ENCODE data around the gene BAZ1B.
"Not testable (repeated sequence)": the region's sequence is repeated elsewhere in the genome, so short reads cannot be mapped to it uniquely, and the experiment has no call there.

Gene BAZ1B

GRCh38 chr7:73509463-73509862, 12.6 kb downstream of the BAZ1B start:
- H3K4me3 ChIP-seq (replicated peaks; ENCODE audit: low read depth, low read length): no peak overlapping the region
- TF ChIP-seq CTCF (IDR thresholded peaks at IDR 0.05; ENCODE audit: low read depth, low read length, missing control alignments): no peak
- no peak for DNase-seq (ENCODE audit: extremely low read depth, low read depth)

DNA sequence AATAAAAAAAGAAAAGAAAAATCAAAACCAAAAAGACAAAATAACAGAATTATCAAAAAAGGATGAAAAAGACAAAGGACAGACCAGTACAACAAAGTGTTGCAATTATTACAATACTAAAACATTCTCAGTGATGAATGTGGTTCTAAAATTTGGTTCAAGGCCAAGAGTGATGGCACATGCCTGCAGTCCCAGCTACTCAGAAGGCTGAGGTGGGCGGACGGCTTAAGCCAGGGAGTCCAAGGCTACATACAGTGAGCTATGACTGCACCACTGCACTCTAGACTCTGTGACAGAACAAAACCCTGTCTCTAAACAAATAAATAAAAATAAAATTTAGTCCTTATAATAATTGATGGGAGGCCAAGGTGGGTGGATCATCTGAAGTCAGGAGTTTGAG, 14.5 kb downstream of the BAZ1B start:
- no peak for TF ChIP-seq CTCF (IDR thresholded peaks at IDR 0.05; ENCODE audit: low read depth, low read length, missing control alignments)
- no peak overlapping the region for H3K4me3 ChIP-seq (replicated peaks; ENCODE audit: low read depth, low read length)
- DNase-seq (ENCODE audit: extremely low read depth, low read depth): no peak

DNA sequence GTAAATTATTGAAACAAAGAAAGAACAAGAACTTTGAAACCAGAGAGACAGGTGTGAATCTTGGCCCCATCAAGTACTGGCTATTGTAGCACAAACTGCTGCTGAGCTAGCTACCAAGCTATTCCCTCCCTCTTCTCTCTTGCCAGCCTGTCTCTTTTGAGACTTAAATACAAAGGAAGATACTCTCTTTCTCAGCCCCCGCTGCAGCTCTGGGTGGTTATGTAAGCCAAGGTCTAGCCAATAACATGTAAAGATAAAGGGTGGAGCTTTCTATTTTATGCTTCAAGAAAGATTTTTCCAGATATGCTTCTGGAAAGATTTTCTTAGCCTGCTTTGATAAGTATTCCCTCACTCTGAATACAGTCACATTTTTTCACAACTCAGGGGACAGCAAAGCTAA, 17.2 kb downstream of the BAZ1B start:
- TF ChIP-seq CTCF (IDR thresholded peaks at IDR 0.05; ENCODE audit: low read depth, low read length, missing control alignments): no peak
- DNase-seq (ENCODE audit: extremely low read depth, low read depth): no peak
- H3K4me3 ChIP-seq (replicated peaks; ENCODE audit: low read depth, low read length): no peak overlapping the region

DNA sequence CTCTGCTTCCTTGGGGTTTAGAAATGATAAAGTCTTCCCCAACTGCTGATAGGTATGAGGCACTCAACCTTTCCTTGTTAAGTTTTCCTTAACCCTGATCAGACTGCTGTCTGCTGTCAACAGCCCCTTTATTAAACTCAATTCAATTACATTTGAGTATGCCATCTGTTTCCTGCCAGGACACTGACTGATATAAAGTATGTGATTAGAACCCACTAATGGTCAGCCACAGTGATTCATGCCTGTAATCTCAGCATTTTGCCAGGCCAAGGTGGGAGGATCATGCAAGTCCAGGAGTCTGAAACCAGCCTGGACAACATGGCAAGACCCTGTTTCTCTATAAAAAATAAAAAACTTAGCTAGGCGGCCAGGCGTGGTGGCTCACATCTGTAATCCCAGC, 18.1 kb downstream of the BAZ1B start:
- H3K4me3 ChIP-seq (replicated peaks; ENCODE audit: low read depth, low read length): no peak overlapping the region
- no peak for DNase-seq (ENCODE audit: extremely low read depth, low read depth)
- TF ChIP-seq CTCF (IDR thresholded peaks at IDR 0.05; ENCODE audit: low read depth, low read length, missing control alignments): no peak

GRCh38 chr7:73503229-73503628, 18.9 kb downstream of the BAZ1B start:
- TF ChIP-seq CTCF (IDR thresholded peaks at IDR 0.05; ENCODE audit: low read depth, low read length, missing control alignments): no peak
- H3K4me3 ChIP-seq (replicated peaks; ENCODE audit: low read depth, low read length): no peak overlapping the region
- DNase-seq (ENCODE audit: extremely low read depth, low read depth): no peak

GRCh38 chr7:73496626-73497025, 25.5 kb downstream of the BAZ1B start:
- H3K4me3 ChIP-seq (replicated peaks; ENCODE audit: low read depth, low read length): no peak overlapping the region
- no peak for DNase-seq (ENCODE audit: extremely low read depth, low read depth)
- no peak for TF ChIP-seq CTCF (IDR thresholded peaks at IDR 0.05; ENCODE audit: low read depth, low read length, missing control alignments)

GRCh38 chr7:73495507-73495906, 26.6 kb downstream of the BAZ1B start:
- not testable (repeated sequence) for H3K4me3 ChIP-seq (replicated peaks; ENCODE audit: low read depth, low read length); DNase-seq (ENCODE audit: extremely low read depth, low read depth)

Data from HFF-Myc (cell line).